GM21786 (cell line): ENCODE measurements around the gene AFTPH.
"Not testable (repeated sequence)": the region's sequence is repeated elsewhere in the genome, so short reads cannot be mapped to it uniquely, and the experiment has no call there.

Experiments used
- ATAC-seq: cut with Tn5 transposase; IDR thresholded peaks from one replicate; pipeline ENCODE4 v1.9.1; 2021; ENCODE audit not compliant: unreplicated experiment

Gene AFTPH

DNA sequence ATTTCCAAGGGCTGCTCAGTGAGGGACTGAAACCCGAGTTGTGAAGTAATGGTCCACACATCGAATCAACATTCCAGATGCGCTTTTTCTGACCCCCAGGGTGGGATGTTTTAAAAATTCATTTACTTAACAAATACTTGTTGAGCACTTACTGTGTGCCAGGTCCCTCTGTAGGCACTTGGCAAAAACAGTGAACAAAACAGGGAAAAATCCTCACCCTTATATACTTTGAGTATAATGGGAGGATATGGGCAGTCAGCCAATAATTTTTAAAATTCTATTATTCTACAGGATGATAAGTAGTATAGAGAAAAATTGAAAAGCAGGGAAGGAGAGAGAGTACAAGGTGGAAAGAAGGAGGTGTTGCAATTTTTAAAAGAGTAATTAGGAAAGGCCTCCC lies 31.3 kb upstream of the AFTPH start:
- ATAC-seq = no peak

DNA sequence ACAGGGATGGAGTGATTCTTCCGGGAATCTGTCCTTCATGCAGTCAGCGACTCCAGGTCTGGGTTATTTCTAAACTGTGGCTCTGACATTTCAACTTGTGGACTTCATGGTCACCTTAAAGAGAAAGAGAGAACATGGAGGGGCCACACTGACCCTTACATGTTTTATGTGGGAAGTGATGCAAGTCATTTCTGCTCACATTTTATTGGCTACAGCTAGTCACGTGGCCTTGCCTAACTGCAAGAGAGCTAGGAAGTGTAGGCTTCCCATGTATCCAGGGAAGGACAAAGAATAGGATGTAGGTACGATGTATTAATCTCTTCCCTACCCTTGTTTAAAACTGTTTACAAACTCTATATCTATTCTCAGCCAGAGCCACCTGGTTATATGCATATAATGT lies 30.3 kb upstream of the AFTPH start:
- no peak for ATAC-seq

DNA sequence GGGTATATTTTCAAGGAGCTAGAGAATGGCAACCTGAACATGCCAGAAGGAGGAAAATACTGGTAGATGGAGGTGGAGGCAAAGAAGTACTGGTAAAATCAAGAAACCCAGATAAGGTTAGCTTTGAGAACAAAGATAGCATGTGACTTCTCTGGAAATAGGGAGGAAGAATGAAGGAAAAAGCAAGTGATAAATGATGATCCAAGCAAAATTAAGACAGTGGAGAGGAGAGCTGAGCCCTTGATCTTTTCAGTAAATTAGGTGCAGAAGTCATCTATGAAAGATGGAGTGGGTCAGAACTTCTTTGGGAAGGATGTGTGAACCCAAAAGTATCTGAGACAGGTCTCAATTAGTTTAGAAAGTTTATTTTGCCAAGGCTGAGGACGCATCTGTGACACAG lies 25.7 kb upstream of the AFTPH start:
- no peak for ATAC-seq

DNA sequence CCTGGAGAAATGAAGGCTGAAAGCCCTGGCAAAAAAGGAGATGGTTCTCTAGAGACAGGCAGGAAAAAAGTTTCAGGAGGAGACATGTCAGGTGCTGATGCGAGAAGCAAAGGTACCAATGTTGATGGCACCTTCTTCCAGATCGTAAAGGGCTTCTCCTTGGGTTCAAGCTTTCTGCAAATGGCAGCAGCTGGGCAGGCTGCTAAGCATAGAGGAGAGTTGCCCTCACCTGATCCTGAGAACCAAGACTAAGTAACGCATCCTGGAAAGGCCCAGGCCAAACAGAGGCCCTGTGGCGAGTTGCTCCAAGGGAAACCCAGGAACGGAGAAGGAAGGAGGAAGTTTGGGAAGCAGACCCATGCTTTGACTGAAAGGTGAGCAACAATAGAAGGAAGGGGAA lies 23.6 kb upstream of the AFTPH start:
- ATAC-seq = no peak

DNA sequence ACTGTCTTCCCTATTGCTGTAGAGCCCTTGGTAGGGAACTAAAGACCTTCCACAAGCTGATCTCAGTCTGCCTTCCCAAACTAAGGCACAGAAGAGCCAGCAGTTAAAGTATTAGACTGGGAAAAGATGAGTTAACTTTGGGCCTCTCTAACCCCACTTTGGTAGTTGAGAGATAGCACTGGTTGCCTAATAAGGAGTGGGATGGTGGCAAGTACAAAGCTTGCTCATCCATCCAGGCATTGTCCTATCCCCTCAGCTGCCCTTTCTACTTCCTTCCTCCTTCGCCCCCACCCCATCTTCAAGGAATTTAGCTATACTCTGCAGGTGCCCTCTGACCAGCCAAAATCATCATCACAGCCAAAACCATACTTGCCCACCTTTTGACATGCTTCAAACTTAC lies 22.2 kb upstream of the AFTPH start:
- no peak for ATAC-seq

DNA sequence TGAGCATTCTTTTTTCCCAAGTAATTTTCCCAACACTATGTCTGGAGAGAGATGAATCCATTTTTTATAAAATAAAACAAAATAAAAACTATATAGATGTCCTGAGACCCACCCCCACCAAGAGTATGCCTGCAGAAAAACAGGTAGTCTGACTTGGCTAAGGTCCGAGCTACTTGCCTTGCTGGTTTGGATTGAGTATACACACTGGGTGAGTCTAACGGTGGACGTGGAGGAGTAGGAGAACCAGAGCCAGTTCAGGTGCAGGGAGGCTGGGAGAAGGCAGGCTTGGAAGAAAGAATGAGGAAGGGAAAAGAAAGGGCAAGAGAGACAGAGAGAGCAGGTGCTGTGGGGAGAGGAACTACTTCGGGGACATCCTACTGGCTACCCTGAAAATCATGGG lies 21.3 kb upstream of the AFTPH start:
- ATAC-seq = no peak

DNA sequence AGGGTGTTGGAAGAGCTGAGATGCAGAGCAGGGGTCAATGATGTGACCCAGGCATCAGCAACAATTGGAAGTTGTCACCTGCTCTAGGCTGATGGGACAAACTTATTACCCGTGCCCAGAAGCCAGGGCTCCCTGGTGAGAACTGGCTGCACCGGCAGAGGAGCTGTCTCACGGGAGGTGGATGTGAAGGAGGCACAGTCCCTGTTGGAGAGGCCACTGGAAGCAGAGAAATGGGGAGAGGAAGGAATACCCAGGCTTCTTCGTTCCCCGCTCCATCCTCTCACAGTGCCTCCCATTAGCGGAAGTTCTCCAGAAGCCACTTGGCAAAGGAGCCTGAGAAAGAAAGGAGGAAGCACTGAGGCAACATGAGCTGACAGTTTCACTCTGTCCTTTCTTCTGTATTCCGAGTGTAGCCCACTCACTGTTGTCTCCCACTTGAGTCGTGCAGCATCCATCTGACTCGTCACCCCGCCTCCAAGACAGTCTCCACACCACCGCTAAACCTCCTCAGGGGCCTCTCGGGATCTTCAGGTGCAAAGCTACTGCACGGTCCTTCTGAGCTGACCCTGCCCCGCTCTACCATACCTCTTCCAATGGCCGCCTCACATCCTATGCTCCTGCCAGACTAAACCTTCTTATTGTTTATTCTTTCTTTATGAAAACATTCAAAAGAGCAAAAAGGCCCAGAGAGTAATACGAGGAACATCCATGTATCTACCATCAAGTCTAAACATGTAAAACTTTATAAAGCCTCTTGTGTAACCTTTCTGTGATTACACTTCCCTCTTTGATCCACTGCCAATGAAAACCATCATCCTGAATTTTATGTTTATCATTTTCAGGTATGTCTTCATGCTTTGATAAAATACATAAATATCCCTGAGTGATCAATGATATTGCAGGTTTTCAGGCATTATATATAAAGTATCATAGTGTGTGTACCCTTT lies 19.1 kb upstream of the AFTPH start:
- ATAC-seq = no peak

DNA sequence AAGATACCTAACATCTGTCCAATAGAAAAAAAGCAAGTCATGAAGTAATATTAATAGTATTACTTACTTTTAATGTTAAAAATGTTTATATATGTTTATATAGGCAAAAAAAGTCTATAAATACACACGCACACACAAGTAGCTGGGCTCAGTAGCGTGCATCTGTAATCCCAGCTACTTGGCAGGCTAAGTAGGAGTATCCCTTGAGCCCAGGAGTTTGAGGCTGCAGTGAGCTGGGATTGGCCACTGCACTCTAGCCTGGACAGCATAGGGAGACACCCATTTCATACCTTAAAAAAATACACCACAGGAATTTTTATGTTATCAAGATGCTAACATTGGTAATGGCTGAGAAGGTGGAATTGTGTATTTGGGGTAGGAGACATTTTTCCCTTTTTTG lies 17.4 kb upstream of the AFTPH start:
- no peak for ATAC-seq

DNA sequence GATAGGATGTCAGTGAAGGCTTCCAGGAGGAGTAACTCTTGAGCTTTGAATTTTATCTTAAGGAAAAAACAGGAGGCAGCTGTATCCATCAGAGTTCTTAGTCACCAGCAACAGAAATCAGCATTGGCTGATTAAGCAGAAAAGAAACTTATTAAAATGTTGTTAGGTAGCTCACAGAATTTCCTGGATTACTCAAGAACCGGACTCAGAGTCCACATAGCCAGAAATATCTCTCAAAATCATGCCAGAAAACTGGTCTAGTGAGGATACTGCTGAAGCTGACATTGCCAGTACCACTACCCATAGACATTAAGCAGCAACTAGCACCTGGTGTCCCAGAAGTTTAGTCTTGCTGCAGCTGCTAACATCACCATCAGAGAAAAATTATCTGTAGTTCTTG lies 10.1 kb upstream of the AFTPH start:
- no peak for ATAC-seq

DNA sequence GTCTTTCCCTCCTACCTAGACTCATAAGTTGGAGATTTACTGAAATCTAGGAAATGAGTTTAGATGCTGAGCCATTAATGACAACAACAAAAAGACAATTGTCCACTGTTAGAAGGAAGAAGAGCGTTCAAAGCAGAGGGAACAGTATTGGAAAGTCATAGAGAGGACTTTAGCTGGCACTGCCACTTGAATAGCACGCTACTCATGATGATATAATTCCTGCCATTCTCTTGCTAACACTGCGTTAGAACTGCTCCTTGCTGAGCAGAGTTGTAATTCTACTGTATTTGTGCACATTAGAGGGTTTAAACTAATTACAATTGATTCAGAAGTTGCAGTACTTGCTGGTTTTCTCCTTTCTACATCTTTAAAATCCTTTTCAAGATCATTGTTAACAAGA lies 9.0 kb upstream of the AFTPH start:
- no peak for ATAC-seq

DNA sequence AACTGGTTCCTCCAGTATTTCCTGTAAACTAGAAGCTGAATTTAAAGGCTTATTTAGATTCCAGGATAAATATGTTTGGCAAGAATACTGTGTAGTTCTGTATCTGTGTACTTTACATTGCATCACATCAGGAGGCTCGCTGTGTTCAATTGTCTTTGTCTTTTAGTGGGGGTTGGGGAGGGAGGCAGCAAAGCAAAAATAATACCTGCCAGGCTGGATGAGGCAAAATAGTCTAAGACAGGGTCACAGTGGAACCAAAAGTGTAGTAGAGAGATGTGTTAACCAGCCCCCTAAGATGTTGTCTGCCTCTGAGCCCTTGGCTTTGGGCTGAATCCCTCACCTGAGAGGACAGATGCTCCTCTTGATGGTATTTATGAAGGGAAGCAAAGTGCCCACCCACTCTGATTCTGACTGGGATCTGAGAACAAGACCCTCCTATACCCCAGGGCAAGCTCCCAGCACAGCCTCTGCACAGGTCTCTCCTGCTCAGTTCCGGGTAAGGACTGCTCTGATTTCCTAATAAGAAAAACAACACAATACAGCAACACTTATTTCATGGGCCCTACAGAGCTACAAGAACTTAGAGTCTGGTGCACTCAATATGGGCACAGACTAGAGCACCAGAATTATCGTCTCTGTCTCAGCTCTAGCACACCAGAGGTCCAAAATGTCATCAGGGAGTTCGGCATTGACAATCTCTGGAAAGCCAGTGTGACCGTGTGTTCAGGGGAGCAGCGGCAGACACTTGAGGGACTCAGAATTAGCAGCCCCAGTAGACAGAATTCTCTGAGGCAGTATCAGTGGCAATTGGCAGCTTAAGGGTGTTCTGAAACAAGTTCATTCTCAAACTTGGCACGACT lies 7.2 kb upstream of the AFTPH start:
- no peak for ATAC-seq

DNA sequence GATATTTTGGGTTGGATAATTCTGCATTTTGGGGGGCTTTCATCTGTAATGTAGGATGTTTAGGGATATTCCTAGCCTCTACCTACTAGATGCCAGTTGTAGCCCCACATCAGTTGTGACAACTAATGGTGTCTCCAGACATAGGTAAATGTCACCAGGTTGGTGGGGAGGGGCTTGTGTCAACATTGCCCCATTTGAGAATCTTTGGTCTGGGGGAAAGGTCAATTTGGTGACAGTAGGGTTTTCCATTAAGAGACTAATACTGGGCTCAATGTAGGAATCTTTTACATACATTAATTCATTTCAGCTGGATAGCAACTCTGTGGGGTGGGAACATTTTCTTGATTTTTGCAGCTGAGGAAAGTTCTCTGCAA lies 6.6 kb upstream of the AFTPH start:
- no peak for ATAC-seq

DNA sequence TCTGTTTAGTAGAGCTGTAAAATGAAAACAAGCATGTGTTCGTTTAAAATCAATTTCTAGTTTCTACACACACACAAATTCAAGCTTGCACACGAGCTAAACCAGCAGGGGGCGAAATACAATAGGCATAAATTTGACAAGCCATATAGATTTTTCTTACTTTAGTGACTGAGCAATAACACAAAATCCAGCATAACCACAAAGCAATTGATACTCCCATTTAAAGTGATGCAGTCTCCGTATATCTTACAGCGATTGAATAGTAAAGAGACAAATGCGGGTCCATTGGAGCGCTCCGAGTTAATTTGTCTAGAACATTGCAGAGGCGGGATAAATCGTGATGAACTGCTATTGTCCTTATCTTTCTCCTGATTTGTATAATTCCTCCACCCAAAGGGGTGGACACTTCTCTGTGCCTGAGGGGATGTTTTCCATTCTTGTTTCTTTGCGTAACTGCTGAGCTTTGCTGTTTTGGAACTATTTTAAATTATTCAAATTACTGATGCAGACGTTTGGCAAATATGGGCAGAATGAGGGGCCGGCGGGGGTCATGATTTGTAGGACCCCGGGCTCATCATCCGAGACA lies 1.2 kb upstream of the AFTPH start:
- no peak for ATAC-seq

DNA sequence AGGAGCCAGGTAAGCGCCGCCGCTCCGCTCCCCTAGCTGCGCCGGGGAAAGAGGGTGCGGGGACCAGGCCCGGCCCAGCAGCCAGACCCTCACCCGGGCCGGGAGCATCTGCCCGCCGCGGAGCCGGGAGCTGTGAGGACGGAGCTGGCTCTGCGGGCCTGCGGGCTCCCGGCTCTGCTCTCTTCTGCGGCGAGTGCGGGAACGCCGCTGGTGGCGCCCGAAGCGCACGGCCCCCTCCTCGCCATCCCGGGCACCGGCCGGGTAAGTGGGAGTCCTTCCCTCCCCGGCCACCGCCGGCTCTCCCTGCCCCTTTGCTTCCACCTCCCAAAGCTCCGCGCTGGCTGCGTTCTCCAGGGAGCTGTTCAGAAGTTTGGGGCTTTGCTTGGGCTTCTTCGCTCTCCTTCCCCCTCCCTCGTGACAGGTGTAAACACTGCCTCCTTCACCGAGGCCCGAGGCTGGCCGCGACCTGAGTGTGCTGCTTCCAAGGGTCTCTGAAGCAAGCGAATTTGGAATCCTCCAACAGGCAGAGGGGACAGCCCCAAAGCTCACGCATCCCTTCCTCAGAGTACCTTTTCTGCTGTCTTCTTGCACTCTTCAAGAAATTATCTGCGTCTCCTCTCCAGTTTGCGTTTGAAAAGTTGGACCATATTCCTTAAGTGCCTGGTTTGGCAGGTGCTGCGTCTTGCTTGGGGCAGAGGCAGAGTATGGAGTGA lies 632 bp downstream of the AFTPH start:
- ATAC-seq = peak; percentile 8

DNA sequence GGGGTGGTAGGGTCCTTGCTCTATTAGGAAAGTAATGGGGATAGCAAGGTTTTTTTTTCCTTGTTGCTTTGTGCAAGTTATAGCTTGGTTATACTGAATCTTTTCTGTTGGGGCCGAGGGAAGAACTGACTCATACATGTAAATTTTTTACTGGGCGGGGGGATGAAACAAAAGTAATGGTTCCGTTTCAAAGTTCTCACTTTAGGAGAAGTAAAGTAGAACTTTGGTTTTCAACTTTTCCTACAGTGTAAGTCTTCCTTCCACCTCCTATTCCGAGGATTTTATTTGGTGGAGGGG lies 1.1 kb downstream of the AFTPH start:
- ATAC-seq = peak; percentile 21

DNA sequence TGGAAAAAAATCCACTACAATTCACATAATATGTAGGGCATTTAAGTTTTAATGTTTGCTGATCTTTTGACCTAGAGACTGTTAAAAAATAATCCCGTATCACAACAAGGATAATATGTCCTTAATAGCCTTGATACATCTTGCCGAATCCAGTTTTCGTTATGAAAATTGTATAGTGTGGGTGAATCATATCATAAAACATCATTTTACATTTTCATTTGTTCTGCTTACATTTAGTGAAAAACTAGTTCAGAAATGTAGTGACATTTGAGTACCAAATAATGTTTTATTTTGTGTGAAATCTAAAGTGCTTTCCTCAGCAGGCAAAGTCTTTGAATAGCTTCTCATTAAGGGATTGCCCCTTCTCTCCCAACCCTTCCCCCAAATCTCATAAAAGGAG lies 1.9 kb downstream of the AFTPH start:
- no peak for ATAC-seq

DNA sequence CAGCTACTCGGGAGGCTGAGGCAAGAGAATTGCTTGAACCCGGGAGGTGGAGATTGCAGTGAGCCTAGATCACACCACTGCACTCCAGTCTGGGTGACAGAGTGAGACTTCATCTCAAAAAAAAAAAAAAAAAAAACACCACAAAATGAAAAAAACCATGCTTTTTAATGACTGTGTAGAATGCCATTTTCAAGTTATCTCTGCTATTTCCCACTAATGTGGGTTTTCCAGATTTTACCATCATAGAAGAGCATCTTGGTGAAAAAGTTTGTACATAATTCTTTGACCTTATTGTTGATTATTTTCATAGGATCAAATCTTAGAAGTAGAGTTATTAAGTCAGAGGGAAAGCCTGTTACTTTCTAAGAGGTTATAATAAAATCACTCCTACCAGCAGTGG lies 6.8 kb downstream of the AFTPH start:
- ATAC-seq = not testable (repeated sequence)

DNA sequence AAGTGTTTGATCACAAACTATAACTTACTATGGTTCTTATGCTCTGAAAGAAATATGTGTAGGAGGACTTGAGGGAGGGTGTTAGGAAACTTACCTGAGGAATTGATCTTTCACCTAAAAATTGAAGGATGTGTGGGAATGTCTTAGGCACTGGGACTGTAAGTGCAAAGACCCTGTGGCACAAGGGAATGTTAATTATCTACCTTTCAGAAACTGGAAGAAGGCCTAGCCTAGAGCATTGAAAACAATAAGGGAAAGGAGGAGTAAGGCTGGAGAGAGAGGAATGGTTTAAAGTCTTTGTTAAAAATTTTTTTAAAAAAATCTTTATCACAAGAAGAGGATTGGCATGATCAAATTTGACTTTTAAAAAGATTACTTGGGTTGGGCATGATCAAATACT lies 7.9 kb downstream of the AFTPH start:
- ATAC-seq = no peak

DNA sequence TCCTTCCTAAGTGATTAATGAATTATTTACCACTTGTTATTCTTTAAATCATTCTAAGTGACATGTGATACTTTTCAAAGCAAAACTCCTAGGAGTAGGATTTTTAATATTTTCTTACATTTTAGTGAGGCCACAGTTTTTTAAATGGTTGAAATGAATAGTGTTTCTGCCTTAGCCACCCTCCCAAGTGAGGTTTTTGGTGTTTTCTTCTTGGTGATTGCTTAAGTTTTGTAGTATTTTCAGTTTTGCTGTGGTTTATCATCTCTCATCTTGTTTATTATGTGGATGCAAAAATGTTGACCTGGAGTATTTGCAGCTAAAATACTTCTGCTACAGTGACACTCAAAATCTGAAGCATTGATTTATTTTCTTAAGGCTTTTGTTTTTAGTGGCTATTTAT lies 9.8 kb downstream of the AFTPH start:
- ATAC-seq = no peak

DNA sequence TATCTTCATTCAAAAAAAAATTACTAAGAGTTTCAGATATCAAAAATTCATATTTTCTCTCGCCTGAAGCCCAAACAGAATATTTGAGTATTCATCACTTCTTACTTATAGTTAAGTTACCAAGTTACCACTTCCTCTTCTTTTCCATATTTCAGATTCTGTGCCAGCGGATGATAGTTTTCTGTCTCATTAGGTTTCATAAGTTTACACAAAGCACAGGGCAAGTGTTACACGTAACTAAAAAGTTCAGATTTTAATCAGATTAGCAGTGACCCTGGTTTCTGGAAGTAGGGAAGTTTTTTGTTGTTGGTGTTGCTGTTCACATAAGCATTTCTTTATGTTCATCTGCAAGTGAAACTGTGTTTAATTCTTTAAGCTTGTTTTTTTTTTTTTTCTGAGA lies 10.2 kb downstream of the AFTPH start:
- ATAC-seq = no peak

DNA sequence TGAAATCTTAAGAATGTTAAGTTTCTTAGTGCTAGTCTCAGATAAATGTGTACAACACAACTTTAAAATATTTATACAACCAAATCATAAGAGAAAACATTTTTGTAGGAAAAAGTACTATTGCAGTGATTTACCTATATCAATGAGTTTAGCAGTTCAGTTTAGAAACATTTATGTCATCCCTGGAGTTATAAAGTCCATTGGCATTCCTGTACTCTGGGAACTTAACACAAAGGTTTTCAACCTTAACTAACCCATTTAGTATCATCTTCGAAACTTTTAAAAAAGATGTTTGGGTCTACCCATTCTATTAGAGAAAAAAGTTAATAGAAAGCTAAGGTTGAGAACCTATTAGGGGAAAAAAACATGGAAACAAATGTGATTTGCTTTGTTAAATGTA lies 10.9 kb downstream of the AFTPH start:
- no peak for ATAC-seq
